WI38 (cell line): ENCODE data around the gene BRINP2.

Experiments used
- H3K4me3 ChIP-seq: 2 replicates; pipeline ENCODE4 v1.5.1; 2011; ENCODE audit warnings: low read depth, mild to moderate bottlenecking, control low read depth, low read length
- TF ChIP-seq, protein P1 (sequence below): IDR thresholded peaks from 2 replicates; pipeline ENCODE4 v1.5.1; 2012; ENCODE audit warnings: low read depth, mild to moderate bottlenecking, control low read depth, low read length

The BRINP2 gene, protein sequence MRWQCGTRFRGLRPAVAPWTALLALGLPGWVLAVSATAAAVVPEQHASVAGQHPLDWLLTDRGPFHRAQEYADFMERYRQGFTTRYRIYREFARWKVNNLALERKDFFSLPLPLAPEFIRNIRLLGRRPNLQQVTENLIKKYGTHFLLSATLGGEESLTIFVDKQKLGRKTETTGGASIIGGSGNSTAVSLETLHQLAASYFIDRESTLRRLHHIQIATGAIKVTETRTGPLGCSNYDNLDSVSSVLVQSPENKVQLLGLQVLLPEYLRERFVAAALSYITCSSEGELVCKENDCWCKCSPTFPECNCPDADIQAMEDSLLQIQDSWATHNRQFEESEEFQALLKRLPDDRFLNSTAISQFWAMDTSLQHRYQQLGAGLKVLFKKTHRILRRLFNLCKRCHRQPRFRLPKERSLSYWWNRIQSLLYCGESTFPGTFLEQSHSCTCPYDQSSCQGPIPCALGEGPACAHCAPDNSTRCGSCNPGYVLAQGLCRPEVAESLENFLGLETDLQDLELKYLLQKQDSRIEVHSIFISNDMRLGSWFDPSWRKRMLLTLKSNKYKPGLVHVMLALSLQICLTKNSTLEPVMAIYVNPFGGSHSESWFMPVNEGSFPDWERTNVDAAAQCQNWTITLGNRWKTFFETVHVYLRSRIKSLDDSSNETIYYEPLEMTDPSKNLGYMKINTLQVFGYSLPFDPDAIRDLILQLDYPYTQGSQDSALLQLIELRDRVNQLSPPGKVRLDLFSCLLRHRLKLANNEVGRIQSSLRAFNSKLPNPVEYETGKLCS

DNA sequence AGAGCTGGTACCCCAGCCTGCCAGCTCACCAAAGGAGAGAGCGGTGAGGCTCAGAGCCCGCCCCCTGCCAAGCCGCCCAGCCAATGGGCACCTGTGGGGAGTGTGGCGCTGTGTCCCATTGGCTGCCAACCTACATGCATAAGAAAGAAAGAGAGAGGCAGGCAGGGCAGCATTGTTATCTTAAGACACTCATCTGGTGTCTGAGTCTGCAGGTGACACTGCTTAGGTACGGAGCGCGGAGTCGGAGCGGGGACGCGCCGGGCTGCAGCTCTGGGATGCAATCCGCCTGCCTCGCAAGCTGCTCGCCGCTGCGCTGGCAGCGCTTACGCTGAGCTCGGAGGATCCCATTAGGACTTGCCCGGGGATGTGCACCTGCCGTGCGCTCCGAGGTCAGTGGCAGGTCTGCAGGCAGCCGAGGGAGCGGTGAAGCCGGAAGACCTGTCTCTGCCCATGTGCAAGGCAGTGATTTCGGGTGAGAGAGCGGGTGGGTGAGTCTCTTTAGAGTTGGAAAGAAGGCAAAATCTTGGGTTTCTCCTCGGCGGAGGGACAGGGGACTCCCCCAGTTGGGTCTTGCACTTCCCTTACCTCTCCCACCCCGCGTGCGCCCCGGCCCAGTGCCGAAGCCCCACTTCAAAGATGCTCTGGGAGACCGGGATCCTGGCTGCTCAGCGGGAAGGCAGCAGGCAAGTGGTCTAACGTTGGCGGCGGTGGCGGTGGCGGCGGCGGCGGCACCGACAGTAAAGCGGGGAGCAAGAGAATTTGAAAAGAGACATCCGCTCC is at the start of gene BRINP2:
TSS of gene BRINP2 (plus strand) at position 203 of the 780 bp plus-strand sequence. CDS start 58,919 bp downstream, outside the sequence.
- H3K4me3 ChIP-seq: peak within 1 kb of the TSS; percentile 41
- TF ChIP-seq, protein P1, sequence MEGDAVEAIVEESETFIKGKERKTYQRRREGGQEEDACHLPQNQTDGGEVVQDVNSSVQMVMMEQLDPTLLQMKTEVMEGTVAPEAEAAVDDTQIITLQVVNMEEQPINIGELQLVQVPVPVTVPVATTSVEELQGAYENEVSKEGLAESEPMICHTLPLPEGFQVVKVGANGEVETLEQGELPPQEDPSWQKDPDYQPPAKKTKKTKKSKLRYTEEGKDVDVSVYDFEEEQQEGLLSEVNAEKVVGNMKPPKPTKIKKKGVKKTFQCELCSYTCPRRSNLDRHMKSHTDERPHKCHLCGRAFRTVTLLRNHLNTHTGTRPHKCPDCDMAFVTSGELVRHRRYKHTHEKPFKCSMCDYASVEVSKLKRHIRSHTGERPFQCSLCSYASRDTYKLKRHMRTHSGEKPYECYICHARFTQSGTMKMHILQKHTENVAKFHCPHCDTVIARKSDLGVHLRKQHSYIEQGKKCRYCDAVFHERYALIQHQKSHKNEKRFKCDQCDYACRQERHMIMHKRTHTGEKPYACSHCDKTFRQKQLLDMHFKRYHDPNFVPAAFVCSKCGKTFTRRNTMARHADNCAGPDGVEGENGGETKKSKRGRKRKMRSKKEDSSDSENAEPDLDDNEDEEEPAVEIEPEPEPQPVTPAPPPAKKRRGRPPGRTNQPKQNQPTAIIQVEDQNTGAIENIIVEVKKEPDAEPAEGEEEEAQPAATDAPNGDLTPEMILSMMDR: no peak

DNA sequence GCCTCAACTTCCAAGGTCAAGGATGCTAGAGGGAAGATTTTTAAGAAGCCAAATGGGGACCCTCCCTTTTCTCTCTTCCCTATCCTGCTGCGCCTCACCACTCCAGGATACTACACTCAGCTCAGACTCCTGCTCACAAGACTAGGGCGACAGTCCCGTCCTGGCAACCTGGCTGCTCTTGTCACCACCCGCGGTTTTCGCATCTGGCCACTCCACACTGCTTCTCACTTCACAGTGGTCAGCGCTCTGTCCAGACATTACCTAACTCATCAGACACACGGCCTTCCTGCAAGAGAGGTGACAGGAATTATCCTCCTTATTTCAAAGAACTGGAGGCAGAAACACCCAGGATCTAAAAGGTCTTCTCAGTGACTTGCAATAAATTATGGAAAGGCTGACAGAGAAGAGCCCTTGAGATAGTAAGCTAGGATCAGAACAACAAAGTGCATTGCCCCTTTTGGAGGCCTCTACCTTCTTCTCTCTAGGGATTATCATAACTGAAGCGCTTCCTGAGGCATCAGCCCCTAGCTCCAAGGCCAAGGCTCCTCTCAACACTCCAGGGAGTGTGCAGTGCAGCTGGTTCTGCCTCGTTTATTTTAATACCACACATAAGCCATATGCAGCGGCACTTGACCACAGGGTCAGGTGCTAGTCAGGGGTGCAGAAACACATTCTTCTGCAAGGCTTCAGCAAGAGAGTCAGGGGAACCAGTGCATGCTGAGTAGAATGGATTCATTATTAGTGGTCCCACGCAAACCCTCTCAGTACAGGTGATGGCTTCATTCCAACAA is 48.1 kb upstream of the BRINP2 start:
- TF ChIP-seq, protein P1: no peak

DNA sequence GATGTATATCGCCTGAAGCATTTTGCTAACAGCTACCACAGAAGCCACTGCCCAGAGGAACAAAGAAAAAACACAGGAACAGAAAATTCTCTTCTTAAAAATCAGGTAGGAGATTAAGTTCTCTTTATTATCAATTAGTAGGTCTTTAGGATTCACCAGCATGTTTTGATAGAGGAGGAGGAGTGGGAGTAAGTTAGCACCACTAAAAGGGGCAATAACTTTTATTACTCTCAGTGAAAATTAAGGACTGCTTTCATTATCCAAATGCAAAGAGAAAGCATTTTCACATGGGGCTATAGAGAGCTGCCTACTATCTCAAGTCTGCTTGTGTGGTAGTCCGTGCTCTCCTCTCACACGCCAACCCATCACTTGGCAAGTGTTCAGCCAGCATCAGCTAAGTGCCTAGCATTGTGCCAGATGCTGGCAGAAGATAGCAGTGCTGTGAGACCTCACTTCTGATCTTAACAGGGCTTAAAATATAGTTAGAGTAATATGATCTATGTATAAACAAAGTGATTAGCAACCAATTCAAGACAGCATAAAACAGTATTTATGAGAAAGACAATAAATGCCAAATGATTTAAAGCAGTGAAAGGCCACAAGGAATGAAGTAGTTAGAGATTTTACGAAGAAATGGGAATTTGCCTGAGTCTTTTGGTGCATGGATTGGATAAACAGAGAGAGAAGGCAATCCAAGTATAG is 46.0 kb upstream of the BRINP2 start:
- TF ChIP-seq, protein P1: no peak
- H3K4me3 ChIP-seq: no peak overlapping the region

More for the DNA sequence above, 48.1 kb upstream of the BRINP2 start:
- no peak overlapping the region for H3K4me3 ChIP-seq

DNA sequence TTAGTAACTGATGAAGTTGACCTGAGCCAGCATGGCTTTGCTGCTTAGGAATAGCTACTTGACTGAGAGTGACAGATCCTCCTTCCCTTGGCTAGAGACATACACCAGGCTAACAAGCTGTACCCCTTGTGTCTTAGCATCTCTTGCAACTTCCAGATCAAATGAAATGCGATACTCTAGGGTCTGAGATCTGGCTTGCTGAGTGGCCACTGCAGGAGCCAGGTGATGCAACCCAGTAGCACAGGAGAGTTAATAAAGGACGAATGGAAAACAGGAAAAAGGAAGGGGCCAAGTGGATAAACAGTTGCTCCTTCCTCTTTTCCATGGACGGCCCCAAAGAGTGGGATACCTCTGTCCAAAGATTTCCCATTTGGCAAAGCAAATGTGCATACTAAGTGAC is 44.5 kb upstream of the BRINP2 start:
- TF ChIP-seq, protein P1: no peak
- no peak overlapping the region for H3K4me3 ChIP-seq

DNA sequence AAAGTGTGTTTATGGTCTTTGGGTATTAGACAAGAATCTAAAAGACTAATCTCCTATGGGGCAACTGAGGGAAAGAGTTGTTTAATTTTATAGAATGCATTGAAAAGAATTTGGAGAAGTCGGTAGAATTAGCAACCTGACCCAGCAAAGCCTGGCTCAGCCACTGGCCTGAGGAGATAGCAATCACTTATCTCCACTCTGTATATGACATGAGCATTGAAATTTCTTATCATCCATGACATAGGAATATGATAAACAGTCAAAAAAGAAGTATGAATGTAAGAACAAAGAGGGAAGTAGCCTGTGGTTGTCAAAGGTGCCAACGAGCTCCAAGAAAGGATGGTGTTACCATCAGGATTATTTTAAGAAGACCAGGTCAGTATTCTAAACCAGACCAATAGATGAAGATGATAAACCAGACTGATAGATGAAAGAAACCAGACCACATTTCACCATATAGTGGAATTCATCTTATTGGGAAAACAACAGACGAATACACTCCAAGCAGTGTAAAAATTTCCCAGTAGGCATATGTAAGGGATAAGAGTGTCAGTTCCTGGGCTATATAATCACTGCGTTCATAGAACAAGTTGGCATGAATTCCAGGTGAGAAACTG is 42.0 kb upstream of the BRINP2 start:
- TF ChIP-seq, protein P1: no peak
- no peak overlapping the region for H3K4me3 ChIP-seq
